GM21619 (cell line): Measurements from ENCODE around the gene PNRC2.
"Not testable (repeated sequence)": the region's sequence is repeated elsewhere in the genome, so short reads cannot be mapped to it uniquely, and the experiment has no call there.

Source experiments
- ATAC-seq: cut with Tn5 transposase; IDR thresholded peaks from one replicate; pipeline ENCODE4 v1.9.1; 2021; ENCODE audit not compliant: unreplicated experiment

Gene PNRC2

DNA sequence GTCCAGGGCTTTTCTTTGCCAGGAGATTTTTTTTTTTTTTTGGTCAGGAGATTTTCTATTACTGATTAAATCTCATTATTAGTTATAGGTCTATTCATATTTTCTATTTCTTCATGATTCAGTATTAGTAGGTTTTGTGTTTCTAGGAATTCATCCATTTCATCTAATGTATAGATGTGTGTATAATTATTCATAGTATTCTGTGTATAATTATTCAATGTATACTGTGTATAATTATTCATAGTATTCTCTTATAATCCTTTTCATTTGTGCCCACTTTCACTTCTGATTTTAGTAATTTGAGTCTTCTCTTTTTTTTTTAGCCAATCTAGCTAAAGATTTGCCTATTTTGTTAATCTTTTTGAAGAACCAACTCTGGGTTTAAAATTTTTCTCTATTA is 12.3 kb upstream of the PNRC2 start:
- no peak for ATAC-seq

DNA sequence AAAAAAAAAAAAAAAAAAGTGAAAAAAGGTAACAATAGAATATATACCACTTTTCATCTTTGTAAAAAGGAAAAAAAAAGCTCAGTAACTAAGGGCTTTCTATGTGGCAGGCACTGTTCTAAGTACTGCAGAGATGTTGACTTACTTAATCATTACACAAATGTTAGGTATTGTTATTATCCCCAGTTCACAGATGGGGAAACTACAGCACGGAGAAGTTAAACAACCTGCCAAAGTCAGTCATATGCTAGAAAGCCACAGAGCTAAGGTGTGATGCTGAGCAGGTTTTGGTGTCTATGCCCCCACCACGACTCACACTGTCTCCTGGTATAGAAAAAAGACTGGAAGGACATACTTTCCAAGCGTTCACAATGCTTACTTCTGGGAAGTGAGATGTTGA is 6.6 kb upstream of the PNRC2 start:
- no peak for ATAC-seq

DNA sequence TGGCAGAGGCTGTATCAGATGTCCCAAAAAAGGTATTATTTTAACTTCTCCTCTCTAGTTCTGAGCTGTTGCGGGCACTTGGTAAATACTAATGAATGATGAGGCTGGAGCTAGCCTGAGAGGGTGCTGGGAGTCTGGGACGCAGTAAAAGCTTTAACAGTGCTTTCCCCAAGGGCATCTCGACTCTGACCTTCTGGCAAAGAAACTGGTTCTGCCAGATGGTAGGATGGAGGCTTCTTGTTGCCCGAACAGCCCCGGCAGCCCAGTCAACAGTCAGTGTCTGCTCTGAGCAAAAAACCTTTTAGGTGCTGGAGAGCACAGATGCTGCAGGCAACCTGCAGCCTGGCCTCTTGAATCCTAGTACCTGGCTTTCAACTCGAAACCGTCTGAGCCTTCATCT is 2.5 kb upstream of the PNRC2 start:
- ATAC-seq = no peak

DNA sequence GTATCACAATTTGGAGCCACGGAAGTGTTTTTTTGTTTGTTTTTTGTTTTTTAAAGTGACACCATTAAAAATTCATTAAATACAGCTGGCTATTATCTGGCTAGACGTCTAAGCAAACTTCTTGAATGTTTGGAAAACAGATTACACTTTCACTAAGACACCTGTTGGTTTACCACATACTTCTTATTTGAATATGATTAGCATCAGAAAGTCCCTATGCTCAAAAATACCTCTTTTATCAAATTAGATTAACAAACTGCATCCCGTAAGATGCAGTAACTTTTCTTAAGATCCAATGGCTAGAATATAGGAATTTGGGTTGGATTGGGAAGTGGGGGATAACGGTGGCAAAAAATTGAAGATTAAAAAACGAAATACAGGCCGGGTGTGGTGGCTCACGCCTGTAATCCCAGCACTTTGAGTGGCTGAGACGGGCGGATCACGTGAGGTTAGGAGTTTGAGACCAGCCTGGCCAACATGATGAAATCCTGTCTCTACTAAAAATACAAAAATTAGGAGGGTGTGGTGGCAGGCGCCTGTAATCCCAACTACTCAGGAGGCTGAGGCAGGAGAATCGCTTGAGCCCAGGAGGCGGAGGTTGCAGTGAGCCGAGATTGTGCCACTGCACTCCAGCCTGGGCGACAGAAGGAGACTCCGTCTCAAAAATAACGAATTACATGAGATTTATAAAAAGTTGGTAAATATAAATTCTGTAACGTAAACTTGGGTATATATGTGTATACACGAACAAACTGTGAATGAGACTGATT is 1.4 kb upstream of the PNRC2 start:
- not testable (repeated sequence) for ATAC-seq

DNA sequence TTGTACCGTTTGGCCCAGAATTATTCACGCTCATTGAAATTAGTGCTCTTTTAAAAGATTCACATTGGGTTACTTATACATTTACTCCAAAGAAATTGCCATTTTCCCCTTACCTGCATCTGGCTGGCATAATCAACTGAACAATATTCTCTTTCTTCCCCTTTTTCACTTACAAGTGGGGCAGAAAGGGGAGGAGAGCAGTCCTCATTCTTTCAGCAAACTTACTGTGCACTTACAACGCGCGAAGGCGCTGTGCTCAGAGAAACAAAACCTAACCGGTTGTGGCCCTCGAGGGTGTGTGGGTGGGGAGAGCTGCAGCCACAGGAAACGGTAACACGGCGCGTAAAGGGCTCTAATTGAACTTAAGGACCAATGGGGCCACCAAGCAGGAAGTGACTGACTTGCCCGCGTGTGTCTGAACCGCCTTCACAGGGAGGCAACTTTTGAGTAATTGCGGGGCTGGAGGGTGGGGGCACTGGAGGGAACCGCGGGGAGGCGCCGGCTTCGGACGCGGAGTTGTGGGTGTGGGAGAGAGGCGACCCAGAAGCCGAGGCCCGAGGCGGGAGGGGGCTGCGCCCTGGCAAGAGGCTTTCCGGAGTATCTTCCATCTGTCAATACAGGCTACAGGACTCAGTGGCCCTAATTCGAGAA is 693 bp upstream of the PNRC2 start:
- peak; percentile 67 for ATAC-seq

DNA sequence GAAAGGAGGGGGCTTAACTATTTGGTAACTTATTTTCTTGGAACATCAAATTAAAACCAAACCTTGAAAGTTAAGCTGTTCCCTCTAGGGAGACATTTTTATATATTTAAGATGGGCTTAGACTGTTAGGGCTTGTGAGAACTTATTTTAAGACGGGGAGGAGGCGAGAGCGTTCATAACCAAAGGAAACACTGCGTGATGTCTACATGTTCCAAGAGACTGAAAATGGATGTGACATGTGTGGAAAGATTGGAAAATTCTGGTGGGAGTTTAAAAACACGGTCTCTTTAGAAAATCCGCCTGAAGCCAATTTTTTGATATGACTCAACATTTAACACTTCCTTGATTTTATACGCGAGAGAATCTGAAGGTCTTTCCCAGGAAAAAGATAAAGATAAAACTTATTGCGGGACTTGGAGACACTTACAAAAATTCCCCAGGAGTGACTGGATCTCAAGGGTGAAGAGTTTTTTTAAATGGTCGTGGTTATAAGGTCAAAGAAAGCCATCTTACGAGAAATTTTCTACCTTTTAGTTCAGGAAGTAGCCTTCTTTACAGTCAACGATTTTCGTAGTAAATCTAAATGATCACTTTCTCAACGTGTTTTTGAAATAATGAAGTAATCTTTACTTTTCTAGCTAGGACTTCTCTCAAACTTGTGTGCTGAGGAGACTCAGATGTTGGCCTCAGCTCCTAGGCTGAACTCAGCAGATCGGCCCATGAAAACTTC is 828 bp downstream of the PNRC2 start:
- no peak for ATAC-seq

DNA sequence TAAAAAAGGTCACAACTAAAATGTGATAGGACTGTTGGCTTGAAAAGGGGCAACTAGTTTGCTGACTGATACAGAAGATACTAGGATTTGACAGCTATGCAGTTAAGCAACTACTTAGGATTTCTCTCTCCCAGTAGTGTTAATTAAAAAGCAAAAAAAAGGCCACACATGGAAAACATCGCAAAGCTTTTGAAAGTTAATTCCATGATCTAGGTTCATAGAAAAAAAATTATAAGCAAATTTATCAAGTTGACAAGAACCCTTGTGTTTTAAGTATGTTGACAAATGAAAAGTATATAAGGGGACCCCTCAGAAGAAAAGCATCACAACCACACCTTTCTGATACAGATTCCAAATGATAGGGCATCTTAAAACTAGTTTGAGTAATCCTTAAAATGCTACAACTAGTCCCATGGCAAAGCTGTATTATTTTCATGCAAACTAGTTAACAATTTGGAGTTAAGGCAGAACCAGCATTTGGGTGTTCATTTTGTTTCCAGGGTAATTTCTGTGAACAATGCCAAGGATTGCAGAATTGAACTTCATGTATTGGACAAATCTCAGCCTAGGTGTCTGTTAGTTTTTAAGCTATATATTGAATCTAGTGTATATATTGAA is 4.1 kb downstream of the PNRC2 start:
- no peak for ATAC-seq

DNA sequence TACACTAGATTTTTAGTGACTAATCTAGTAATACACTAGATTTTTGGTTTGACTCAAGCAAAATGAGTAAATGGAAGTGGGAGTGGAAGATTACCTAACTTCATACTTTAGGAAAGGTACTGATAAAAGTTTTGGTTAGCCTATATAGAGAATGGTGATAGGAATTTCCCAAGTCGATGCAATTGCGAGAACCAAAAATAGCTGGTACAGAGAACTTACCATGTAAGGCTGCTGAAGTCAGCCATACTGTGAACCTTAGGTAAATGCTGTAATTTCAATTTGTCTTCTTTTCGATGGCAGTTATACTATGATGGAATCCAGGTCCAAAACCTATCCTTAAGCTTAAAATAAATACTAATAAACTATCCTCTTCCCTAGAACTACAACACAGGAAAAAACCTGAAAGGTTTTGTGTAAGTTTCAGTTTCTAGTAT is 4.6 kb downstream of the PNRC2 start:
- no peak for ATAC-seq

DNA sequence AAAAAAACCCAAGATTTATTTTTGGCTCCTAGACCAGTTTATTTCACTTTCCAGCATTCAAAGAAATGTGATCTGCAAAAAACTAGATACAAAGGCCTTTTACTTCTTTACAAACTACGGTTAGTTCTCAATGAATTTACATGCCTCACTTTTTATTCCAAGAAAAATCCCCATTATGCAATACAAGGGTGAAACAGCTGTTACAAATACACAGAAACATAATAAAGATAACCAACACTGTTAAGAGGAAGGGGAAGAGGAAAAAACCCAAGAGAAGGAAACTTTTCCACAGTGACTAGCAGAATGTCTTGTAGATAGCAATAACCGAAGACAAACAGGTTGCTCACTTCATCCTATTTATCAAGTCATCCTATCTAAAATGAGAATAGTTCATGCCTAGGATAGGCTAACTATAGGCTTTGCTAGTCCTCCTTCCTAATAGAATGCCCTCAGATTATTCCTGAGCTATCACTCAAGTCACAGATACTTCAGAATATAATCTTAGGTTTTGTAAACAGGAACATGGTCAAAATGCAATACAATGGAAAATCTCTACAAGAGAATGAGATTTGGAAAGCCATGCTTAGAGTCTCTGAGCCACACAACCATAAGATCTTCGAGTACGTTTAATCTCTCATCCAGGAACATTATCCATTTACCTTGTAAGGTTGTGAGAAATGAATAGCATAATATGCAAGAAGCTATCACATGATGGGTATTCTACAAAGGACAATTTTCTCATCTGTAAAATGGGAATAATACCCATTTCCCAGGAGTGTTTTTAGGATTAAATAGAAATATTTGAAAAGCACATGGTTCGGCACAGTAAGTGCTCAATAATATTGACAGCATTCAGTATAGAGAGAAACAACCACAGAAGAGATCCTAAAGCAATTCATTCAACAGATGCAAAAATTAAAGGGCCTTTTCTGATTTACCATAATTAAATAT is 5.4 kb downstream of the PNRC2 start:
- no peak for ATAC-seq

DNA sequence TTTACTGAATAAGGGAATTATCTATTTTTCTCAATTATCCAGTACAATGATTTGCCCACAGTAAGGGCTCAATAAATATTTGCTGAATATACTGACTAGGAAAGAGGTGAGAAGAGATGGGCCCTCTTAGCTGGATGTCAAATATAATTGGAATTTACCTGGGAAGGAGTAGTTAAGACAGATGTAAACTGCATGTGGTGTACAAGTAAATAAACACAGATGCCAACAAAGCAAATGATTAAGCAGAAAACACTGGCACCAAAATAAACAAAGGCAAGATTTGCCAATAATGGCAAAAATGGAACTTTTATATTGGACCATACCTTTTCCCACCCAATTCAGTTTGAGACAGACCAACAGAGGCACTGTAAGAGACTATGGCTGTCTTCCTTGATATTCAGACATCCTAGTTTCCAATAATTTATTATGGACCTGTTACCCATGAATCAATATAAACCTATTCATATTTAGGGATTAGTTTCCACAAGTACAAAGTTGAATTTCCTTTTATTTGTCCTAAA is 7.4 kb downstream of the PNRC2 start:
- ATAC-seq = no peak

DNA sequence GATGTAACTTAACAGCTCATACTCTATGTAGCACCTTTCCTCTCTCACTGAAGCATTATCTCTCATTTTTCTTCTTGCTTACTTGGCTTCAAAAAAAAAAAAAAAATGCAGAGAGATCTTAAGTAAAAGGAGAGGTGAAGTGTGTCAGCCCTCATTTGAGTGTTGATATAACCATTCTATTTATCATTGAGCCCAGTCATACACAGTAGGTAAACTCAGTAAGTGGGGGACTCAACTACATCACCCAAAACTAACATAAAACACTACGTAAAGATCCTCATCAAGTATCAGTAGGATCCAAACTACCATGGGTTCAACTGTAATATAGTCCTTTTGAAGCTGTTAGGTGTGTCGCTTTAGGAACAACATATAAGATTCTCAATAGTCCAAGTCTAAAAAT is 8.2 kb downstream of the PNRC2 start:
- ATAC-seq = no peak

DNA sequence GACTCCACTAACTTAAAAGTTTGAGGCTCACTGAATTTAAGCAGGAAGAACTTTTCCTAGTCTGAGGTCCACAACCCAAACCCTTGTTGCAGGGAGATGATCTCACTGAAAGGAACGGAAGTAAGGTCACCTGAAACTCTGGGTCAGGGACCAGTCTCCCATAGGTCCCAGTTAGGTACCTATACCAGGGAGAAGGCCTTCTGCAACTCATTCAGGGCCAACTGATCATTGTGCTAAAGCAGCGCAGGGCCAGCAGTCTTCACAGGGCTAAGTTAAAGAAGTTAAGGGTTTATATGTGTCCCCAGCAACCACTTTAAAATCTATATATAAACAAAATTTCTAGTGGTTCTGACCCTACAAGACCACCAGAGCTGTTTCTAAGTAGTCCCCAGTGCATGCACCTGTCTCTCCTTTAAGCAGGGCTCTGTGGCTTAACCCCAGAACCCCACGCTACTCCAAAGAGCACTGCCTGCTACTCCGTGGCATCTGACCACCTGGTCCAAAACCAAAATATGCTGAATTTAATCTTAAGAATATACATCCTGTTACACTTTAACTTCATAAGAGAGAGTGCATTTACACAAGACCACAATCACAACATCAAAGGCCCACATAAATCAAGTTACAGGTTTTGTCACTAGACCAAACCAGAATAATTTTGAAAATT is 17.7 kb downstream of the PNRC2 start:
- ATAC-seq = no peak

DNA sequence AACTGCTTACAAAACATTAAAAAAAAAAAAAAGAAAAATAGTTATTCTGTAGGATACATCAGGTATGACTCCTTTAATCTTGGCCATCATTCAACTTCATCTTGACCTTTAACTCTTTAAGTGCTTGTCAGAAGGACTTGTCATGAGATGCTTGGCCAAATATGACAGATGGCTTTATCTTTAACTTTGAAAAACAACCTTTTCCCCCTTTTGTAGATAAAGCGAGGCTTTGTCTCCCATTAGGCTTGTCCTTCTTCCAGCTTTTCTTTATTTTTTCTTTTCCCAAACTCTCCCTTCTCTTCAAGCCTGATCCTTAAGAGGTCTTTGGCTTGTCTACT is 18.2 kb downstream of the PNRC2 start:
- no peak for ATAC-seq

DNA sequence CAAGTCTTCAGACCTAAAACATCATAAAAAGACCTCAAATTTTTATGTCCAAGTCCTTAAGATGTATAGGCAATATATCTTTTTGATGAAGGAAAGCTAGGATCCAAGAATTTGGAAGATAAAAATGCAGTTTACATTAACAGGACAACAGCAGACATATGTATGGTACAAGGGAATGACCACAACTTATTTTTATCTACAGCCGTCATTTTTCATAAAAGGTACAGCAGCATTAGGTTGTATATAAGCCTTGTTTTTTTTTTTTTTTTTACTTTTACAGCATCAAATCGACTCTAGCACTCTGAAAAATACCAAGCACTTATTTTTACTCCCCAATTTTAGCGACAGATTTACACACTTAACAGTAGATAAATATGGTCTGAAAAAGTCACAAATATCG is 19.2 kb downstream of the PNRC2 start:
- no peak for ATAC-seq

DNA sequence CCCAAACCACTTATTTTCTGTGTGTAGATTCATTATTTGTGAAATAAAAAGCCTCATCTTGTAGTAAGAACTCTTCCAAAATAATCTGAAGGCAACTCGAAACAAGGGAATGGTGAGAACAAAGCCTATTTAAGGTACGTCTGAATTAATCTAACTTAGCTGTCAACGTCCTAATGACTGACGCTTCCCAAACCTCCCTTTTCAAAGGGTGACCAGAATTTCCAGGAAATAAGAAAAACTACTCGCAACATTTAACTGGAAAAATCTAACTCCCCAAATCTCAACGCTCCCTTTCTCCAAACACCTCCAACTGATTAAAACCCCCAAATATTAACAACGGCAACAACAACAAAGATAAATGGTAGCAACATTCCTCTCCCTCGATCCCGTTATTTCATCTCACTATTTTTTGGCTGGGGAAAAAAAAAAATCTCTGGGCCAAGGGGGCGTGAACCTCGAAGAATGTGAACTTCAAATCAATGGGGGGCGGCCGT is 19.8 kb downstream of the PNRC2 start:
- ATAC-seq = no peak

DNA sequence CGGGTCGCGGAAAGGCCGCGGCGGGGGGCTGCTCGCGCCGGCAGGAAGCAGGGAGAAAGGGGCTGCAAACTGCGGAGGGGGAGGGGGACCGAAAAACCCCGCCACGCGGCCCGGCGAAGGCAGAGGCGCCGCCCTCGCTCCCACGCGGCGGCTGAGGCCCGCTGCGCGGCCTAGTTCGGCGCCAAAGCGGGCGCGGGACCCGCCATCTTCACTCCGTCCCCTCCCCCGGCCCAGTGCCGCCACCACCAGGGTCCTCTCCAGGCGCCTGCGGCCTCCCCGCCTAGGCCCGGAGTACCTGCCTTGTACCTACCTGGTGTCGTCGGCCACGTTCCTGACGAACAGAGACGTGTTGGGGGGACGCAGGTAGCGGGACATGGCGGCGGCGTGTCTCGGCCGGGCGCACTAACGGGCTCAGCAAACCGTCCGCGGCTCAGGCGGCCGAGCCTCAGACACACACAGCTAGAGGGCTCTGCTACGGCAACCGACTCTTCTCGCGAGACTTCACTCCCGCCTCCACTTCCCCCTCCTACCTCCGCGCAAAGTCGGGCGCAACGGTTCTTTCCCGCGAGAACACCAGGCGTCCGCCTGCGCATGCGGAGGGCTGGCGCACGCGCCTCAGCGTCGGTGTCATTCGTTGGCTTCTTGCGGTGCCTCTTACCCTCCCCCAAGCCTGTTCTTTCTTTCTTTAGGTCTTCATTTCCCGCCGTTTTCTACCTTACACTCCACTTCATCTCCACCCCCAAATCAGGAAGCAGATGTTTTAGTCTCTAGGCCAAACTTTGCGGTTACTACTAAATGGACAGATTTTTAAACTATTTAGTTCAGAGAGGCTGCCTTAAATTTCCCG is 20.5 kb downstream of the PNRC2 start, which contains the start of gene SRSF10:
Gene SRSF10, minus strand, starts transcription at position 447 of the 847 bp plus-strand sequence. Its CDS starts 72 bp downstream, at position 375.
- peak; percentile 82 for ATAC-seq

DNA sequence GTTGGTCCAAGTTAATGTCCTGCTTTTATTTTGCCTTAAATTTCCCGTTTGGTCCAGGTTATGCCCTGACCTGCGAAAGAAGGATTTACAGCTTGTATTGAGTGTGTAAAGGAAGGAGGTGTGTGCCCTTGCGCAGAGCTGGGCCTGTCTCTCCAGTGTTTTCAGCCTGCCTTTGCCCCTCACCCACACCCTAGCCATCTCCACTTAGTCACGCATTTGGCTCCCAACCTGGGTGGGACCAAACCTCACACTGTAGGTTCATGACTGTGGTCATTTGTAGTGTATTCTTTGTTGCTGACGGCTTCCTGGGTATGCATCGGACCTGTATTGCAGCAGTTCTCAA is 21.1 kb downstream of the PNRC2 start:
- ATAC-seq = peak; percentile 22

DNA sequence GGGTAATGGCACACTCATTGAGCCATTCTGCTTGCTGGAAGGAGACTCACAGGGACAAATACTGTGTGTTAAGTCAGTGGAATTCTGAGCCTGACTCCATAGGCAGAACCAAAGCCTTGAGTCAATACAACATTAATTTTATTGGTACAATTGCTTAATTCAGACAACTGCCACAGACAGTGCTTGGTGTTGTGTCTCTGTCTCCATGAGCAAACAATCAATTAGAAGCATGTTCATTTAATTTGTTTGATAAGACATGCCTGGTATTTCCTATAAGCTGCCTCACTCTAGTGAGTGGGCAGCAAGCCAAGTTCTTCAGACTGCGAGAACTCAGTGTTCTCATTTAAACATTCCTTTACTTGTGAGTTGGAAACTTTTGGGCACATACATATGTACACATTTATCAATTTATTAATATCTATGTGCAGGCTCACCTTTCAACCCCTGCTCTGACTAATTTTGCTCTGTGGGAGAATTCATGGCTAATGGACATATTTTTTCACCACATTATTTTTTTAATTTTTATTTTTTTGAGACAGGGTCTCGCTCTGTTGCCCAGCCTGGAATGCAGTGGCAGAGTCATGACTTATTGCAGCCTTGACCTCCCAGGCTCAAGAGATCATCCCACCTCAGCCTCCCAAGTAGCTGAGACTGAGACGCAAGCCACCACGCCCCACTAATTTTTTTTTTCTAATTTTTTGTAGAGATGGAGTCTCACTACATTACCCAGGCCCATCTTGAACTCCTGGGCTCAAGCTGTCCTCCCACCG is 25.0 kb downstream of the PNRC2 start:
- ATAC-seq = no peak
